Measurements from ENCODE around the gene PCK1.

The PCK1 gene

DNA sequence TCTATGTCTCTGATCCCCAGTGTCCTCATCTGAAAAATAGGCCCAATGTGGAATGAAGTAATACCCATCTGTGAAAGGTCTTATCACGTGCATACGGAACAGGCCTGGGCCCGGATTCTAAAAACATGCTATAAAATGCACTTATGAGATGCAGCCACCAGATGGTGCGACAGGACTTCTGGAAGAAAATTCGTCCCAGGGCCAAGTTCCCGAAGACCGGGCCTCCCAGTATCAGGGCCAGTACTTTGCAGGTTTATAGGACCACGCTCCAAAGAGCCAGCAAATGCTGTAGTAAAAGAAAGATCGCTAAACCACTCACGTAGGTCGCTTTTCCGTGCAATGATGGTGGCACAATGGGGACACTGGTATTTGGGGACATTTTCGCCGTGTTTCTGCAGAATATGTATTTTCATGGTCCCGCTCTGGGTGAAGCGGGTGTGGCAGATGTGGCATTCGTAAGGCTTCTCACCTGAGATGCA, 46.6 kb upstream of the PCK1 start:
- no peaks in the 10 kb centered on the region for H3F3A ChIP-seq (ENCODE audit: control insufficient read depth, insufficient read depth)
- TF ChIP-seq, protein P1, sequence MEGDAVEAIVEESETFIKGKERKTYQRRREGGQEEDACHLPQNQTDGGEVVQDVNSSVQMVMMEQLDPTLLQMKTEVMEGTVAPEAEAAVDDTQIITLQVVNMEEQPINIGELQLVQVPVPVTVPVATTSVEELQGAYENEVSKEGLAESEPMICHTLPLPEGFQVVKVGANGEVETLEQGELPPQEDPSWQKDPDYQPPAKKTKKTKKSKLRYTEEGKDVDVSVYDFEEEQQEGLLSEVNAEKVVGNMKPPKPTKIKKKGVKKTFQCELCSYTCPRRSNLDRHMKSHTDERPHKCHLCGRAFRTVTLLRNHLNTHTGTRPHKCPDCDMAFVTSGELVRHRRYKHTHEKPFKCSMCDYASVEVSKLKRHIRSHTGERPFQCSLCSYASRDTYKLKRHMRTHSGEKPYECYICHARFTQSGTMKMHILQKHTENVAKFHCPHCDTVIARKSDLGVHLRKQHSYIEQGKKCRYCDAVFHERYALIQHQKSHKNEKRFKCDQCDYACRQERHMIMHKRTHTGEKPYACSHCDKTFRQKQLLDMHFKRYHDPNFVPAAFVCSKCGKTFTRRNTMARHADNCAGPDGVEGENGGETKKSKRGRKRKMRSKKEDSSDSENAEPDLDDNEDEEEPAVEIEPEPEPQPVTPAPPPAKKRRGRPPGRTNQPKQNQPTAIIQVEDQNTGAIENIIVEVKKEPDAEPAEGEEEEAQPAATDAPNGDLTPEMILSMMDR (IDR thresholded peaks at IDR 0.05; ENCODE audit: low read depth, low read length, poor library complexity, severe bottlenecking): peak; percentile 53
- TF ChIP-seq EZH2phosphoT487 (IDR thresholded peaks at IDR 0.05; ENCODE audit: borderline replicate concordance, low read length): no peak
- peaks cover 12% of the 10 kb centered on the region; the same call in 1 of the 2 replicates for H3K36me3 ChIP-seq (ENCODE audit: control insufficient read depth, low read length)
- no peaks in the 10 kb centered on the region for H3K9me3 ChIP-seq (ENCODE audit: control insufficient read depth, insufficient read depth, low read length)
- no peak overlapping the region for H3K27ac ChIP-seq (ENCODE audit: low read depth, low read length)
- H4K20me1 ChIP-seq (ENCODE audit: control insufficient read depth, insufficient read depth, low read depth, low read length): peaks cover 19% of the 10 kb centered on the region; the same call in 1 of the 2 replicates
- H3K4me3 ChIP-seq (ENCODE audit: low read length): no peak overlapping the region
- H3K79me2 ChIP-seq (ENCODE audit: control insufficient read depth, low read length): peaks cover 5% of the 10 kb centered on the region; the same call in 1 of the 2 replicates
- no peaks in the 10 kb centered on the region for H3K9me2 ChIP-seq (replicated peaks; ENCODE audit: control insufficient read depth, low read length)
- H3K4me2 ChIP-seq (ENCODE audit: low read length): no peak overlapping the region
- H3K27me3 ChIP-seq (ENCODE audit: control insufficient read depth, low read length): no peaks in the 10 kb centered on the region
- H3K4me1 ChIP-seq (ENCODE audit: control insufficient read depth, low read length): no peaks in the 10 kb centered on the region

DNA sequence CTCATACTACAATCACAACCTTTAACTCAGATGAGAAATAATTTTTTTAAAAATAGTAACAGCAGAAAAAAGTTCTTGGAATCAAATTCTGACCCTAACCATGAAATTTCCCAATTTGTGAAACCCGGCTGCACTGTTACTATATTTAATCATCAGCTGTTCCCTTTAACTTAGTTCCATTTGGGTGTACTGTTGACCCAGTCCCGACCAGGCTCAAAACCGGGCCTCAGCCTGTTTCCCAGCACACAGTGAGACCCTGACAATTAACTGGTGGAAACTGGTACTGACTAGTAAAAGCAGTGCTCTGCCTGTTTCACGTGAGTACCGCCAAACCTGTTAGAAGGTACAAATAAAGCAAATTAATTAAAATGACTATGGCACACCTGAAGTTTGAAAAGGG, 43.0 kb upstream of the PCK1 start:
- H3K27me3 ChIP-seq (ENCODE audit: control insufficient read depth, low read length): no peaks in the 10 kb centered on the region

DNA sequence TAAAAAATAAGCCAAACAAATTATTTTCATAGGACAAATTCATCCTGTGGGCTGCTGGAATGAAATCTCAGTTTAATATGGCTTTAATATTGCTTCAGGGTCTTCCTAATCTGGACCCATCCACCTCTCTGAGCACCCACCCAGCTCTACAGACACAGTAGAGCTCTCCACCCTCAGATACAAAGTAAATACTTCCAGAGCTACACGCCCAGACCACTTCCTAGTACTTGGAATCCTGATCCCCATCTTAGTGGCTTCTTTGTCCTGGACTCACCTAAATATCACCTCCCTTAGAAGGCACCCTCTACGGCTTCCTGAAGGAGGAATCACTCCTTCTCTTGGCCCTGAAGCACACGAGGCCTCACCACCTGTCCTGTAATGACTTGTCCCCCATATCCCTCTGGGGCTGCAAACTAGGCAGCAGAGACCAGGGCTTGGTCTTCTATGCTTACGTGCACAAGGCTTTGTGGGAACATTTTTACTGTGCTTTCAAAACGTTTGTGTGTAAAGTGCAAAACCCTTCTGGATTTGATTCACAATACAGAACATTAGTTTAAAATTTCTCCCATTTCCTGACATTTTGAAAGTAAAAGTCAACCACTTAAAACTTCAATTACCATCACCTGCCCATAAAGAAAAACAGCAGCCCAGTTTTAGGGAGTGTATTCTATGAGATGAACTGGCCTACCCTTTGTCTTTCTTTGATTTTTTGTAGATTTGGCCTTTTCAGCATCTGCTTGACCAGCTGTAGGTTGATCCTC, 38.4 kb upstream of the PCK1 start:
- H3K36me3 ChIP-seq (ENCODE audit: control insufficient read depth, low read length): no peaks in the 10 kb centered on the region
- H3K27ac ChIP-seq (ENCODE audit: low read depth, low read length): no peak overlapping the region
- H3K4me3 ChIP-seq (ENCODE audit: low read length): no peak overlapping the region
- peaks cover 2% of the 10 kb centered on the region for H3F3A ChIP-seq (ENCODE audit: control insufficient read depth, insufficient read depth)
- H3K9me3 ChIP-seq (ENCODE audit: control insufficient read depth, insufficient read depth, low read length): no peaks in the 10 kb centered on the region
- peaks cover 5% of the 10 kb centered on the region; the same call in 1 of the 2 replicates for H4K20me1 ChIP-seq (ENCODE audit: control insufficient read depth, insufficient read depth, low read depth, low read length)
- H3K27me3 ChIP-seq (ENCODE audit: control insufficient read depth, low read length): no peaks in the 10 kb centered on the region
- H3K4me2 ChIP-seq (ENCODE audit: low read length): no peak overlapping the region
- H3K4me1 ChIP-seq (ENCODE audit: control insufficient read depth, low read length): no peaks in the 10 kb centered on the region
- no peaks in the 10 kb centered on the region for H3K9me2 ChIP-seq (replicated peaks; ENCODE audit: control insufficient read depth, low read length)
- TF ChIP-seq, protein P1 (IDR thresholded peaks at IDR 0.05; ENCODE audit: low read depth, low read length, poor library complexity, severe bottlenecking): no peak
- no peak for TF ChIP-seq EZH2phosphoT487 (IDR thresholded peaks at IDR 0.05; ENCODE audit: borderline replicate concordance, low read length)
- H3K79me2 ChIP-seq (ENCODE audit: control insufficient read depth, low read length): no peaks in the 10 kb centered on the region

More for the DNA sequence above, 43.0 kb upstream of the PCK1 start:
- no peak overlapping the region for H3K4me2 ChIP-seq (ENCODE audit: low read length)
- H3K4me1 ChIP-seq (ENCODE audit: control insufficient read depth, low read length): no peaks in the 10 kb centered on the region
- TF ChIP-seq, protein P1 (IDR thresholded peaks at IDR 0.05; ENCODE audit: low read depth, low read length, poor library complexity, severe bottlenecking): no peak
- no peak for TF ChIP-seq EZH2phosphoT487 (IDR thresholded peaks at IDR 0.05; ENCODE audit: borderline replicate concordance, low read length)
- no peak overlapping the region for H3K4me3 ChIP-seq (ENCODE audit: low read length)
- H3K9me3 ChIP-seq (ENCODE audit: control insufficient read depth, insufficient read depth, low read length): no peaks in the 10 kb centered on the region
- peaks cover 13% of the 10 kb centered on the region; the same call in 1 of the 2 replicates for H4K20me1 ChIP-seq (ENCODE audit: control insufficient read depth, insufficient read depth, low read depth, low read length)
- H3K79me2 ChIP-seq (ENCODE audit: control insufficient read depth, low read length): no peaks in the 10 kb centered on the region; the same call in 1 of the 2 replicates
- H3K27ac ChIP-seq (ENCODE audit: low read depth, low read length): no peak overlapping the region
- H3K36me3 ChIP-seq (ENCODE audit: control insufficient read depth, low read length): peaks cover 7% of the 10 kb centered on the region; the same call in 1 of the 2 replicates
- H3K9me2 ChIP-seq (replicated peaks; ENCODE audit: control insufficient read depth, low read length): no peaks in the 10 kb centered on the region
- no peaks in the 10 kb centered on the region for H3F3A ChIP-seq (ENCODE audit: control insufficient read depth, insufficient read depth)

All from DOHH2 (cell line).